ENCODE data around the gene SYNPO.

The SYNPO gene

GRCh38 chr5:150676578-150676977 lies 36.1 kb downstream of the SYNPO start:
- H3K36me3 ChIP-seq (ENCODE audit: low read length): no peaks in the 10 kb centered on the region
- H3K4me2 ChIP-seq (ENCODE audit: low read depth, low read length, poor library complexity, severe bottlenecking): no peak overlapping the region
- H3K27me3 ChIP-seq (ENCODE audit: low read length): no peaks in the 10 kb centered on the region
- H2AFZ ChIP-seq (ENCODE audit: low read depth, low read length, severe bottlenecking): no peak overlapping the region
- TF ChIP-seq EZH2phosphoT487 (conservative IDR thresholded peaks at IDR 0.05; ENCODE audit: low read length) (no peak), CTCF (IDR thresholded peaks at IDR 0.05; ENCODE audit: insufficient read depth, low read length, poor library complexity, severe bottlenecking) (no peak)
- no peaks in the 10 kb centered on the region for H3K9me3 ChIP-seq (ENCODE audit: insufficient read depth, low read length)
- H3K79me2 ChIP-seq (ENCODE audit: insufficient read depth, low read length): no peaks in the 10 kb centered on the region
- H3F3A ChIP-seq (ENCODE audit: insufficient read depth): no peaks in the 10 kb centered on the region
- H3K4me3 ChIP-seq (ENCODE audit: insufficient read depth, low read length, poor library complexity, severe bottlenecking): no peak overlapping the region
- H4K20me1 ChIP-seq (ENCODE audit: low read depth, low read length): no peaks in the 10 kb centered on the region
- H3K27ac ChIP-seq (ENCODE audit: low read depth, low read length): no peak overlapping the region
- H3K9ac ChIP-seq (ENCODE audit: low read length): no peak overlapping the region
- no peaks in the 10 kb centered on the region for H3K9me2 ChIP-seq (replicated peaks; ENCODE audit: insufficient read depth, low read length)

GRCh38 chr5:150689120-150689519 lies 48.7 kb downstream of the SYNPO start:
- H3F3A ChIP-seq (ENCODE audit: insufficient read depth): no peaks in the 10 kb centered on the region
- no peaks in the 10 kb centered on the region for H3K79me2 ChIP-seq (ENCODE audit: insufficient read depth, low read length)
- H3K27me3 ChIP-seq (ENCODE audit: low read length): no peaks in the 10 kb centered on the region
- no peaks in the 10 kb centered on the region for H4K20me1 ChIP-seq (ENCODE audit: low read depth, low read length)
- TF ChIP-seq EZH2phosphoT487 (conservative IDR thresholded peaks at IDR 0.05; ENCODE audit: low read length): no peak
- no peak for TF ChIP-seq CTCF (IDR thresholded peaks at IDR 0.05; ENCODE audit: insufficient read depth, low read length, poor library complexity, severe bottlenecking)
- H2AFZ ChIP-seq (ENCODE audit: low read depth, low read length, severe bottlenecking): no peak overlapping the region
- no peak overlapping the region for H3K4me3 ChIP-seq (ENCODE audit: insufficient read depth, low read length, poor library complexity, severe bottlenecking)
- no peak overlapping the region for H3K9ac ChIP-seq (ENCODE audit: low read length)
- no peaks in the 10 kb centered on the region for H3K9me3 ChIP-seq (ENCODE audit: insufficient read depth, low read length)
- no peak overlapping the region for H3K4me2 ChIP-seq (ENCODE audit: low read depth, low read length, poor library complexity, severe bottlenecking)
- H3K27ac ChIP-seq (ENCODE audit: low read depth, low read length): no peak overlapping the region
- H3K9me2 ChIP-seq (replicated peaks; ENCODE audit: insufficient read depth, low read length): no peaks in the 10 kb centered on the region
- H3K36me3 ChIP-seq (ENCODE audit: low read length): peaks cover 18% of the 10 kb centered on the region; the same call in 1 of the 2 replicates

- Histone ChIP-seq H3K36me3 (ENCODE audit: low read length) (peaks cover 27% of the 10 kb centered on the region; the same call in 1 of the 2 replicates), H3K4me3 (ENCODE audit: insufficient read depth, low read length, poor library complexity, severe bottlenecking) (no peak overlapping the region), H3K9me2 (replicated peaks; ENCODE audit: insufficient read depth, low read length) (no peaks in the 10 kb centered on the region)
Measured at GRCh38 chr5:150690760-150691159, 50.3 kb downstream of the SYNPO start.

More at GRCh38 chr5:150690760-150691159, 50.3 kb downstream of the SYNPO start:
- H3K27ac ChIP-seq (ENCODE audit: low read depth, low read length): no peak overlapping the region
- H2AFZ ChIP-seq (ENCODE audit: low read depth, low read length, severe bottlenecking): no peak overlapping the region
- H3K9me3 ChIP-seq (ENCODE audit: insufficient read depth, low read length): no peaks in the 10 kb centered on the region
- TF ChIP-seq CTCF (IDR thresholded peaks at IDR 0.05; ENCODE audit: insufficient read depth, low read length, poor library complexity, severe bottlenecking) (no peak), EZH2phosphoT487 (conservative IDR thresholded peaks at IDR 0.05; ENCODE audit: low read length) (no peak)
- H3F3A ChIP-seq (ENCODE audit: insufficient read depth): no peaks in the 10 kb centered on the region
- H3K79me2 ChIP-seq (ENCODE audit: insufficient read depth, low read length): no peaks in the 10 kb centered on the region
- no peak overlapping the region for H3K9ac ChIP-seq (ENCODE audit: low read length)
- H3K4me2 ChIP-seq (ENCODE audit: low read depth, low read length, poor library complexity, severe bottlenecking): no peak overlapping the region
- H3K27me3 ChIP-seq (ENCODE audit: low read length): no peaks in the 10 kb centered on the region
- H4K20me1 ChIP-seq (ENCODE audit: low read depth, low read length): no peaks in the 10 kb centered on the region
